ENCODE results near the gene SPEF2. TPM values are rescaled to one million over a fixed set of nuclear protein-coding genes. Genes with fewer than 3 reads are reported as not detected.

The SPEF2 gene, protein sequence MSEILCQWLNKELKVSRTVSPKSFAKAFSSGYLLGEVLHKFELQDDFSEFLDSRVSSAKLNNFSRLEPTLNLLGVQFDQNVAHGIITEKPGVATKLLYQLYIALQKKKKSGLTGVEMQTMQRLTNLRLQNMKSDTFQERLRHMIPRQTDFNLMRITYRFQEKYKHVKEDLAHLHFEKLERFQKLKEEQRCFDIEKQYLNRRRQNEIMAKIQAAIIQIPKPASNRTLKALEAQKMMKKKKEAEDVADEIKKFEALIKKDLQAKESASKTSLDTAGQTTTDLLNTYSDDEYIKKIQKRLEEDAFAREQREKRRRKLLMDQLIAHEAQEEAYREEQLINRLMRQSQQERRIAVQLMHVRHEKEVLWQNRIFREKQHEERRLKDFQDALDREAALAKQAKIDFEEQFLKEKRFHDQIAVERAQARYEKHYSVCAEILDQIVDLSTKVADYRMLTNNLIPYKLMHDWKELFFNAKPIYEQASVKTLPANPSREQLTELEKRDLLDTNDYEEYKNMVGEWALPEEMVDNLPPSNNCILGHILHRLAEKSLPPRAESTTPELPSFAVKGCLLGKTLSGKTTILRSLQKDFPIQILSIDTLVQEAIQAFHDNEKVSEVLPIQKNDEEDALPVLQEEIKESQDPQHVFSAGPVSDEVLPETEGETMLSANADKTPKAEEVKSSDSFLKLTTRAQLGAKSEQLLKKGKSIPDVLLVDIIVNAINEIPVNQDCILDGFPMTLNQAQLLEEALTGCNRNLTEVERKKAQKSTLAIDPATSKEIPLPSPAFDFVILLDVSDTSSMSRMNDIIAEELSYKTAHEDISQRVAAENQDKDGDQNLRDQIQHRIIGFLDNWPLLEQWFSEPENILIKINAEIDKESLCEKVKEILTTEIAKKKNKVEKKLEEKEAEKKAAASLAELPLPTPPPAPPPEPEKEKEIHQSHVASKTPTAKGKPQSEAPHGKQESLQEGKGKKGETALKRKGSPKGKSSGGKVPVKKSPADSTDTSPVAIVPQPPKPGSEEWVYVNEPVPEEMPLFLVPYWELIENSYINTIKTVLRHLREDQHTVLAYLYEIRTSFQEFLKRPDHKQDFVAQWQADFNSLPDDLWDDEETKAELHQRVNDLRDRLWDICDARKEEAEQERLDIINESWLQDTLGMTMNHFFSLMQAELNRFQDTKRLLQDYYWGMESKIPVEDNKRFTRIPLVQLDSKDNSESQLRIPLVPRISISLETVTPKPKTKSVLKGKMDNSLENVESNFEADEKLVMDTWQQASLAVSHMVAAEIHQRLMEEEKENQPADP (N-terminal part only)
- total RNA-seq (2021) (7.5 and 10.6 TPM in 2 replicates), Bru-seq, nascent RNA (percentile 44 among the genes with signal in this experiment), BruChase-seq, experiment 1, labeled RNA remaining after a 2-hour chase (percentile 40 among the genes with signal in this experiment), BruChase-seq, experiment 2, labeled RNA remaining after a 6-hour chase (percentile 27 among the genes with signal in this experiment)
- long read RNA-seq, partial matches to known transcripts, result 0 of 7 reads
- long read RNA-seq, other reads (novel, unspliced or antisense), result 5 of 7 reads

DNA sequence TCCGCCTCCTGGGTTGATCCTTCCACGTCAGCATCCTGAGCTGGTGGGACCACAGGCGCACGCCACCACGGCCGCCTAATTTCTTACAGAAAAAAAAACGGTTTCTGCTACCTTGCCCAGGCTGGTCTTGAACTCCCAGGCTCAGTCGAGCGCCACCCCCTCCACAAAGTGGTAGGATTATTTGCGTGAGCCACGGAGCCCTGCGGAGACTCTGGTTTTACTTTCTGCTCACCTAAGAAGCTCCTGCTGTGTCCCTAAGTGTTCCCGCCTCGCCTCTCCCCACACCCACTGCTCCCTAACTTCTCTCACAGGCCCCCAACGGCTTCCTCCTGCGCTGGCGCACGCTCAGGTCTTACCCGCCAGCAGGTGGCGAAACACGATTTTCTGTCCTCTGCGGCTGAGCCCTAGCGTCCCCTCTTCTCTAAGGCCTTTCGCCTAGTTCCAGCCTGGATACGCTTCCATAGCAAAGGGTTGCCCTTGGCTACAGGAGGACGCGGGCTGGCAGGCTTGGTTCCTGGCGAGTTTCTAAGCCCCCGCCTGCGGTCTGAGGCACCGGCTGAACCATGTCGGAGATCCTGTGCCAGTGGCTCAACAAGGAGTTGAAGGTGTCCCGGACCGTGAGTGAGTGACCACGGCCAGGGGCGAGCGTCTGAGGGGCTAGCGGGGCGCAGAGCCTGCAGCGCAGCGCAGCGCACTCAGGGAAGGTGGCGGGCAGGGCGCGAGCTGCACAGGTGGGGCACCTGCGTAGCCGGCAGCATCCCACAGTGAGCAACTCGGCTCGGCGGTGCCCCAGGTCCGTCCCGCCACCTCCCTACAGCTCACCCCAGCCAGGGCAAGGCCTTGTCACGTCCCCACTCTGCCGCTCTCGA is at the start of gene SPEF2:
SPEF2 (plus strand) TSS at position 429 of the 869 bp plus-strand sequence; CDS start at position 564, 135 bp downstream.
- no peak within 1 kb of the TSS for H3K27ac ChIP-seq
- ChIA-PET POLR2A (ENCODE audit: unreplicated experiment) (interaction anchor here (0.7 to 0.9 kb wide), 2 partner anchors 41 to 688 kb away, joined by 8 to 15 read pairs; partner anchors contain the start of gene DNAJC21), CTCF (interaction anchor here (0.7 kb wide), 1 partner anchor 308 kb away, joined by 3 read pairs; no protein-coding TSS in a partner anchor)
- H3K9me2 ChIP-seq (ENCODE audit: insufficient read depth), result peaks cover 7% of the 10 kb centered on the region; the same call in 1 of the 2 replicates
- no peaks in the 10 kb centered on the region for H4K20me1 ChIP-seq (ENCODE audit: insufficient read depth)
- H2AFZ ChIP-seq, result peak within 1 kb of the TSS; percentile 93
- TF ChIP-seq EZH2 (IDR thresholded peaks at IDR 0.05; ENCODE audit: low read depth), result no peak
- TF ChIP-seq, protein P1, sequence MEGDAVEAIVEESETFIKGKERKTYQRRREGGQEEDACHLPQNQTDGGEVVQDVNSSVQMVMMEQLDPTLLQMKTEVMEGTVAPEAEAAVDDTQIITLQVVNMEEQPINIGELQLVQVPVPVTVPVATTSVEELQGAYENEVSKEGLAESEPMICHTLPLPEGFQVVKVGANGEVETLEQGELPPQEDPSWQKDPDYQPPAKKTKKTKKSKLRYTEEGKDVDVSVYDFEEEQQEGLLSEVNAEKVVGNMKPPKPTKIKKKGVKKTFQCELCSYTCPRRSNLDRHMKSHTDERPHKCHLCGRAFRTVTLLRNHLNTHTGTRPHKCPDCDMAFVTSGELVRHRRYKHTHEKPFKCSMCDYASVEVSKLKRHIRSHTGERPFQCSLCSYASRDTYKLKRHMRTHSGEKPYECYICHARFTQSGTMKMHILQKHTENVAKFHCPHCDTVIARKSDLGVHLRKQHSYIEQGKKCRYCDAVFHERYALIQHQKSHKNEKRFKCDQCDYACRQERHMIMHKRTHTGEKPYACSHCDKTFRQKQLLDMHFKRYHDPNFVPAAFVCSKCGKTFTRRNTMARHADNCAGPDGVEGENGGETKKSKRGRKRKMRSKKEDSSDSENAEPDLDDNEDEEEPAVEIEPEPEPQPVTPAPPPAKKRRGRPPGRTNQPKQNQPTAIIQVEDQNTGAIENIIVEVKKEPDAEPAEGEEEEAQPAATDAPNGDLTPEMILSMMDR (conservative IDR thresholded peaks at IDR 0.05), result peak; percentile 85
- peak within 1 kb of the TSS; percentile 79 for H3K4me3 ChIP-seq
- TSS peak; percentile 49 for BruUV-seq (replicated peaks)
- no peaks in the 10 kb centered on the region; the same call in 1 of the 2 replicates for H3F3A ChIP-seq (ENCODE audit: insufficient read depth, low read depth)
- no peaks in the 10 kb centered on the region for H3K79me2 ChIP-seq (ENCODE audit: low read depth)
- intact Hi-C loops (cut with micrococcal nuclease; ENCODE audit: unreplicated experiment), result loop anchor here (1.0 kb wide), 1 partner anchor 309 kb away; no protein-coding TSS in a partner anchor
- H3K4me1 ChIP-seq (replicated peaks; ENCODE audit: insufficient read depth), result peaks cover 9% of the 10 kb centered on the region
- no peaks in the 10 kb centered on the region for H3K9me3 ChIP-seq (ENCODE audit: insufficient read depth, low read depth)
- peak within 1 kb of the TSS; percentile 84 for H3K4me2 ChIP-seq
- H3K27me3 ChIP-seq (ENCODE audit: insufficient read depth, low read depth), result no peaks in the 10 kb centered on the region
- no peaks in the 10 kb centered on the region for H3K36me3 ChIP-seq (ENCODE audit: low read depth)
- DNase-seq, result peak; percentile 89 to 93

DNA sequence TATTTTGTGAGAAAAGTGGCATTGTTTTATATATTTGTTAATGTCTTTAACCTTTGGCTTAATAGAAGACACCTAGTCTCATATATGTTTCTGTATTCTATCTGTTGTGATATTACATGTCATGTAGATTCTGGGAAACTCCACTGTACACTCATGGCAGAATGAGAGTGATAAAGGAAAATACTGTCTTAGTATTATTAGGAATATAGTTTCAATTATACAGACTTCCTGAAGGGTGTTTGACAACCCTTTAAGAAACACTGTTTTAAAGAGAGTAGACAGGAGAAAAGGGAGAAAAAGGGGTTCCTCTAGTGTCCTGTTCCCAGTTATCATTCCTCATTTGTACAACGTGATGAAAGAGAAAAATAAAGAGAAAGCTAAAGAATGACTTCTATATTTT is 42.1 kb upstream of the SPEF2 start:
- no peak overlapping the region for H3K4me3 ChIP-seq
- BruUV-seq (replicated peaks), result no TSS peak
- H3K36me3 ChIP-seq (ENCODE audit: low read depth), result no peaks in the 10 kb centered on the region
- H3K4me2 ChIP-seq, result no peak overlapping the region
- no peak overlapping the region for H3K27ac ChIP-seq
- no peaks in the 10 kb centered on the region for H4K20me1 ChIP-seq (ENCODE audit: insufficient read depth)
- ChIA-PET CTCF (no interaction called here), POLR2A (ENCODE audit: unreplicated experiment) (no interaction called here)
- H3K9me3 ChIP-seq (ENCODE audit: insufficient read depth, low read depth), result no peaks in the 10 kb centered on the region
- no peaks in the 10 kb centered on the region for H3K79me2 ChIP-seq (ENCODE audit: low read depth)
- H2AFZ ChIP-seq, result no peak overlapping the region
- intact Hi-C loops (cut with micrococcal nuclease; ENCODE audit: unreplicated experiment), result no loop called here
- no peaks in the 10 kb centered on the region for H3F3A ChIP-seq (ENCODE audit: insufficient read depth, low read depth)
- H3K27me3 ChIP-seq (ENCODE audit: insufficient read depth, low read depth), result peaks cover 26% of the 10 kb centered on the region
- no peak for DNase-seq
- no peaks in the 10 kb centered on the region for H3K9me2 ChIP-seq (ENCODE audit: insufficient read depth)
- TF ChIP-seq EZH2 (IDR thresholded peaks at IDR 0.05; ENCODE audit: low read depth), result no peak
- TF ChIP-seq, protein P1 (conservative IDR thresholded peaks at IDR 0.05), result no peak
- no peaks in the 10 kb centered on the region for H3K4me1 ChIP-seq (replicated peaks; ENCODE audit: insufficient read depth)
